ENCODE results near the gene IL6R.

IL6R gene

DNA sequence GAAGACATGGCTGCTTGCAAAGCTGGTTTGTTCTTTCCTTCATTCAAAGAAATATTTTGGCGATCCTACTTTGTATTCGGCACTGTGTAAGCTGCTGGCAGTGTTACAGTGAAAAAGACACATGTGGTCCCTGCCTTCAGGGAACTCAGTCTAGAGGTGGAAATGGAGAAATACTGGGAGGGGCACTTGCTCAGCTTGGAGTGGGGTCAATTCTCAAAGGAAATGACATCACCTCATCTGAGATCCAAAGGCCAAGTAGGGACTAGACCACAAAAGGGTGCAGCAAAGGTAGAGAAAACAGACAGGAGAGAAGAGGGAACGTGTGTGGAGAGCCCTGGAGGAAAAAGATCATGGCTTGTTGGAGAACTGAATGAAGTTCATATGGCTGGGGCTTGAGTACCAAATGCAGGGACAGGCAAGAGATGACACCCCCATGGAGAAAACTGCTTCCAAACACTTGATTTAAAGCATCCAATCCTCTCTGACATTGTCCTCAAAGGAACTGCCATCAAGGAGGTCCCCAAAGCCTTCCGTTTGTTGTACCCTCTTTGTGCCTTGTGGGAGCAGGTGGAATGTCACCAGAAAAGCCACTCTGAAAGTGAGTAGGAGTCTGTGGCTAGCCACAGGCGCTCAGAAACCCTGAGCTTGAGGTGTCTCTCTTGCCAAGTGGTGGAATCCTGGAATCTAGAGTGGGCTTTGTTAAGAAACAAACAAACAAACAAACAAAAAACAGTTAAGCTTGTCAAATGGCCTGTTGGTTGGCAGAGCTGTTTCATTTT is 48.6 kb downstream of the IL6R start:
- DNase-seq (ENCODE audit: low read depth), result no peak

DNA sequence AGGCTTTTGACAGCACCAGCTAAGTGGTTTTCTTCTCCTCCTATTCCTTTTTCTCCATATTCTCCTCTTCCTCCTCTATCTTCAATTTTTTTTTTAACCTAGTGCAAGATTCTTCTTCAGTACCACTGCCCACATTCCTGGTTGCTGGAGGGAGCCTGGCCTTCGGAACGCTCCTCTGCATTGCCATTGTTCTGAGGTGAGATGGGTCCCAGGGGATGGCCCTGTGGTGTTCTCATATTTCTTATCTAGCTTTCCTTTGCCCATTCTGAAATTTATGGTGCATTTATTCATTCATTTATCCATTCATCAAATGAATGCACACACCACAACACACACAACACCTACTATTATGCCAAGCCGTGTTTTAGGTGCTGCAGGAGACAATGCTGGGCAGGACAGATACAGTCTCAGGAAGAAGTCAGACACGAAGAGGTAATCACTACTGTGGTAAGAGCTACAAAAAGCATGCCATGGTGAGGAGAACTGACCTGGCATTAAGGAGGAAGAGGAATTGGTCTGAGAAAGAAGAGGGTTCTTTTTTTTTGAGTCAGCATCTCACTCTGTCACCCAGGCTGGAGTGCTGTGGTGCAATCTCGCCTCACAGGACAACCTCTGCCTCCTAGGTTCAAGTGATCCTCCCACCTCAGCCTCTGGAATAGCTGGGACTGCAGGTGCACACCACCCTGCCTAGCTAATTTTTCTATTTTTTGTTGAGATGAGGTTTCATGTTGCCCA is 49.4 kb downstream of the IL6R start:
- DNase-seq (ENCODE audit: low read depth), result no peak

DNA sequence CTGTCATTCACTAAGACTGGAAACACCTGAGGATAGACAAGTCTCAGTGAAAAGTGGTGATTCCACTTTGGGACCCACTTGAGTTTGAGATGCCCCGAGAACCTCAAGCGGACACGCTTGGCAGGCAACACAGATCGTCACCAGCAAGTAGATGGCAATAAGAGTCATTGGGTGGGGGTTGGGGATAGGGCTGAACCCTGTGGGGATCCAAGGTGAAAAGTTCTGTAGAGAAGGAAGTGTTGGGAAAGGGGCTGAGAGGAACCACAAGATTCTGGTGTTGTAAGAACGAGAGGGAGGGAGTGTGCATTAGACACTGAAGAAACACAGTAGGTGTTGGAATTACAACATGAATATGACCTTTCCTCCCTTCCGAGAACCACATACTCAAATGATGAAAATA is 51.5 kb downstream of the IL6R start:
- no peak for DNase-seq (ENCODE audit: low read depth)

- no peak for DNase-seq (ENCODE audit: low read depth)
Measured at GRCh38 chr1:154459080-154459479, 53.9 kb downstream of the IL6R start.

DNA sequence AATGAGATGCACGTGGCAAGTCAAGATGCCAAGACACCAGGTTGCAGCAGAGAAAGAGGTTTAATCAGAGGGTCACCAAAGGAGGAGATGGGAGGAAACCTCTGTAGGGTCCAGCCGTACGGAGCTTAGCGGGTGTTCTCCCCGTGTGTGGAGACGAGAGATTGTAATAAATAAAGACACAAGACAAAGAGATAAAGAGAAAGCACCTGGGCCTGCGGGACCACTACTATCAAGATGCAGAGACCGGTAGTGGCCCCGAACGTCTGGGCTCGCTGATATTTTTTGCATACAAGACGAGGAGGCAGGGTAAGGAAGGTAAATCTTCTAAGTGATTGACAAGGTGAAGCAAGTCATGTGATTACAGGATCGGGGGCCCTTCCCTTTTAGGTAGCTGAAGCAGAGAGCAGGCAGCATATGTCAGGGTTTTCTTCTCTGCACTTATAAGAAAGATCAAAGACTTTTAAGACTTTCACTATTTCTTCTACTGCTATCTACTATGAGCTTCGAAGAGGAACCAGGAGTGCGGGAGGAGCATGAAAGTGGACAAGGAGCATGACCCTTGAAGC is 55.6 kb downstream of the IL6R start:
- no peak for DNase-seq (ENCODE audit: low read depth)

DNA sequence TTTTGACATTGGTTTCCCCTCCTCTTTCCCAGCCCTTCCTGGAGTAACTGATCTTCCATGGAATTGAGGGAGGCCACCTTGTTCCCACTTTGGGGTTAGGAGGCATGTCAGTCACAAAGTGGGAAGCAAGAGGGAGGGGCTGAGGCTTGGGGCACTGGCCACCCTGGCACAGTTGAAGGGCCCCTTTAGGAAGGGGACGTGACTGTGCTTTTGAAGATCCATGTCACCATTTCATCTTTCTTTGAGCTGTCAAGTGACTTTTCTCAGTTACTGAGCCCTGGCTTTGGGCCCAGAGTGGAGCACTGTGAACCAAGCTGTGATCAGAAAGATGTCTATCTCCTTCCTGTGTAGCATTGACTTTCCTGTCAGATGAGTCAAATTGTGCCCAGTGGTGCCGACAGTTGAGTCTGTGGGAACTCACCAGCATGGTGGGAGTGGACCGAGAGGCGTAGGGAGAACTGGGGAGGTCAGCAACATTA is 58.4 kb downstream of the IL6R start:
- DNase-seq (ENCODE audit: low read depth), result no peak

DNA sequence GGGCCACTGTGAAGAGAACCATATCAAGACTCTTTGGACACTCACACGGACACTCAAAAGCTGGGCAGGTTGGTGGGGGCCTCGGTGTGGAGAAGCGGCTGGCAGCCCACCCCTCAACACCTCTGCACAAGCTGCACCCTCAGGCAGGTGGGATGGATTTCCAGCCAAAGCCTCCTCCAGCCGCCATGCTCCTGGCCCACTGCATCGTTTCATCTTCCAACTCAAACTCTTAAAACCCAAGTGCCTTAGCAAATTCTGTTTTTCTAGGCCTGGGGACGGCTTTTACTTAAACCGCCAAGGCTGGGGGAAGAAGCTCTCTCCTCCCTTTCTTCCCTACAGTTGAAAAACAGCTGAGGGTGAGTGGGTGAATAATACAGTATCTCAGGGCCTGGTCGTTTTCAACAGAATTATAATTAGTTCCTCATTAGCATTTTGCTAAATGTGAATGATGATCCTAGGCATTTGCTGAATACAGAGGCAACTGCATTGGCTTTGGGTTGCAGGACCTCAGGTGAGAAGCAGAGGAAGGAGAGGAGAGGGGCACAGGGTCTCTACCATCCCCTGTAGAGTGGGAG is 60.6 kb downstream of the IL6R start:
- no peak for DNase-seq (ENCODE audit: low read depth)

GRCh38 chr1:154466206-154466605 is 61.1 kb downstream of the IL6R start:
- no peak for DNase-seq (ENCODE audit: low read depth)

- DNase-seq (ENCODE audit: low read depth), result no peak
Measured at GRCh38 chr1:154466921-154467417, 61.8 kb downstream of the IL6R start.

DNA sequence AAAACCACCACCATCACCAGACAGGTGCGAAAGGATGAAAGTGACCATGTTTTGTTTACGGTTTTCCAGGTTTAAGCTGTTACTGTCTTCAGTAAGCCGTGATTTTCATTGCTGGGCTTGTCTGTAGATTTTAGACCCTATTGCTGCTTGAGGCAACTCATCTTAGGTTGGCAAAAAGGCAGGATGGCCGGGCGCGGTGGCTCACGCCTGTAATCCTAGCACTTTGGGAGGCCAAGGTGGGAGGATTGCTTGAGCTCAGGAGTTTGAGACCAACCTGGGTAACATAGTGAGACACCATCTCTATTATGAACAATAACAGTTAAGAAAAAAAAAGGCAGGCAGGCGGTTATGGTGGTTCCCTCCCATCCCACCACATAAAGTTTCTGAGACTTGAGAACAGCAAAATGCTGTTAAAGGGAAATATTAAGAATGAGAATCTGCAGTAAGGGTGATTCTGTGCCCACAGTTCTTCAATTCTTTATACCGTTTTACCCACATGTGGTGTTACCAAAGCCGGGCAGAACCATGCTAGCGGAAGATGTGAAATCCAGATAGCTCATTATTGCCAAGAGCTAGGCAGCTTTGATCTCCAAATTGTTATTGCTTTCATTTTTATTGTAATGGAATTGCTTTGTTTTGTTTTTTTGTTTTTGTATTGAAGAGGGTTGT is 62.4 kb downstream of the IL6R start:
- no peak for DNase-seq (ENCODE audit: low read depth)

GRCh38 chr1:154468535-154469250 is 63.5 kb downstream of the IL6R start:
- no peak for DNase-seq (ENCODE audit: low read depth)

- no peak for DNase-seq (ENCODE audit: low read depth)
Measured at GRCh38 chr1:154469844-154470560, 64.9 kb downstream of the IL6R start.

GRCh38 chr1:154471304-154471703 is 66.2 kb downstream of the IL6R start:
- DNase-seq (ENCODE audit: low read depth), result no peak

- no peak for DNase-seq (ENCODE audit: low read depth)
Measured at GRCh38 chr1:154474802-154475201, 69.7 kb downstream of the IL6R start.

DNA sequence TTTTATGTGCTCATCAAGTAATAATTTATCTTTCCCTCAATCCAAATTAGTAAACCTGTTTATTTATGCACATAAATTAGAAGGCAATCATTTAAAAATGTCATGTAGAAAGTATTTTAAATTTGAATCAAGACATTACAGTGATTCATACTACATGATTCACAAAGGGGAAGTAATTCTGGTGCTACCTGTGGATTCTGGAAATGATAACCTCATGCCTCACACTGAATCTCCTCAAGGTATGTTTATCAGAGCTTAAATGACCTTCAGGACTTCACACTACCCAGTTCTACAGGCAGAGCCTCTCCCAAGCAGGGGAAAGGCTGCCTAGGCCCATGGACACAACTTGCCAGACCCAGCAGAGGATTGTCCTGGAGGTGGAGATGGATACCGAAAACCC is 71.6 kb downstream of the IL6R start:
- no peak for DNase-seq (ENCODE audit: low read depth)

GRCh38 chr1:154478013-154478412 is 72.9 kb downstream of the IL6R start:
- DNase-seq (ENCODE audit: low read depth), result no peak

GRCh38 chr1:154478639-154479038 is 73.5 kb downstream of the IL6R start:
- no peak for DNase-seq (ENCODE audit: low read depth)

DNA sequence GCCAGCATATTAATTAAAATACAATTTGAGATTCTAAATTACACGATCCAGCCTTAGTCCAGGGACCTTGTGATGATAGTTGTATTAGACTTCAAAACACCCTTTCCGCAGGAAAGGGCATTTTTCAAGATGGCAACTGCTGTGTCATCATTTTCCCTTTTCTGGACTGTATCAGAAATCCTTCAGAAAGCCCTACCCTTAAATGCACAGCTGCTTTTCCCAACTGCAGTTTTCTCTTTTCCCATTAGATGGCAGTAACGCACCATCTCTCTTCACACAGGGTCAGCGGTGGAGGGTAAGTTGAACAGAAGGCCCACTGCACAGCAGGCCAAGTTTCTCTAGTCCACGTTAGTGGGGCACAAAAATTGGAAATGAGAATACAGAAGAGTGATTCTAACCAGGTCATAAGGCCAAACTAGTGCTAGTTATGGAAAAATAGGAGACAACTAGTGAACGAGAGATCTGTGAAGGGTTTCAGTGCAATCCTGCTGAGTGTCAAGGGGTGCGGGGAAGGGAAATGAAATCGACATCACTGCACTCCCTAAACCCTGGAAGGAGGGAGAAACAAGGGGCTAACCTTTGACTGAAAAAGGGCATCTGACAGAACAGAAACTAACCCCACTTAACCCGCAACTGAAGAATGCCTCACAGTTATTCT is 74.8 kb downstream of the IL6R start:
- no peak for DNase-seq (ENCODE audit: low read depth)

DNA sequence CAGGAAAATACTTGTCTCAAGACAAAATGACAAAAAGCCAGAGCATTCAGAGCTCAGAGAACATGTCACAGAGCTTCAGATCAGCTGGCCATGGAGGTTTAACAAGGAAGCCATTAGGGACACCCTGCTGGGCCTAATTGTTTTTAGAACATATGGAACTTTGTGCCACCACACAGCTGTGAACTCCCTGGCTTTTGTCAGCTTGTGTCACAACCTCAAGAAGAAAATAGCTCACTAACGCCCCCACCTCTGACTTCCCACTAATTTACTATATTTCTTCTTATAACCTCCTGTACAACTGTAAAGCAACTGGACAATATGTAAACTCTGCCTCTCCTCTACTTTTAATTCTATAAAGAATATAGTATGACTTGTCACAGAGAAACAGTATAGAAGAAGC is 75.9 kb downstream of the IL6R start:
- DNase-seq (ENCODE audit: low read depth), result no peak

Measured in stimulated activated CD8-positive, alpha-beta memory T cell treated with anti-CD3 and anti-CD28 coated beads, Interleukin-15, amount 100 ng/mL, for 24 hours (primary cell).